NCI-H1105 (cell line): ENCODE measurements around the gene CNTRL.

Experiments used
- DNase-seq: peaks from one replicate; lab custom pipeline; 2025; lab: John Stamatoyannopoulos, UW

Gene CNTRL

GRCh38 chr9:121179930-121180681 is 105.4 kb downstream of the CNTRL start:
- DNase-seq = no peak

- no peak for DNase-seq
These were observed 107.5 kb downstream of the CNTRL start for GRCh38 chr9:121182101-121182836.

GRCh38 chr9:121182989-121183388 is 108.2 kb downstream of the CNTRL start:
- DNase-seq = no peak

- DNase-seq = no peak
These were observed 109.1 kb downstream of the CNTRL start for GRCh38 chr9:121183666-121184423.

GRCh38 chr9:121184463-121184862 is 109.7 kb downstream of the CNTRL start:
- DNase-seq = no peak

GRCh38 chr9:121185178-121185745 is 110.5 kb downstream of the CNTRL start:
- DNase-seq = no peak

GRCh38 chr9:121185774-121186403 is 111.1 kb downstream of the CNTRL start:
- no peak for DNase-seq

- no peak for DNase-seq
These were observed 113.0 kb downstream of the CNTRL start for GRCh38 chr9:121187636-121188305.

- no peak for DNase-seq
These were observed 114.3 kb downstream of the CNTRL start for GRCh38 chr9:121189006-121189405.

- DNase-seq = no peak
These were observed 114.9 kb downstream of the CNTRL start for GRCh38 chr9:121189660-121190059.

- DNase-seq = no peak
These were observed 116.5 kb downstream of the CNTRL start for GRCh38 chr9:121191235-121191634.

GRCh38 chr9:121192518-121192917 is 117.8 kb downstream of the CNTRL start:
- no peak for DNase-seq

- no peak for DNase-seq
These were observed 118.3 kb downstream of the CNTRL start for GRCh38 chr9:121192959-121193640.

- no peak for DNase-seq
These were observed 120.0 kb downstream of the CNTRL start for GRCh38 chr9:121194730-121195129.

GRCh38 chr9:121196389-121196788 is 121.6 kb downstream of the CNTRL start:
- no peak for DNase-seq

- no peak for DNase-seq
These were observed 122.4 kb downstream of the CNTRL start for GRCh38 chr9:121197132-121197531.

- DNase-seq = no peak
These were observed 123.8 kb downstream of the CNTRL start for GRCh38 chr9:121198512-121199042.

- DNase-seq = no peak
These were observed 125.2 kb downstream of the CNTRL start for GRCh38 chr9:121199921-121200320.

GRCh38 chr9:121200356-121200755 is 125.6 kb downstream of the CNTRL start:
- DNase-seq = no peak

GRCh38 chr9:121201045-121201737 is 126.4 kb downstream of the CNTRL start:
- no peak for DNase-seq
